Uterus (tissue), 2 donors: ENCODE data around the gene CDIP1.

Experiments used
- POLR2A ChIP-seq, 2 donors: fragments of 450-650 bp; IDR thresholded peaks; one replicate each; pipeline ENCODE4 v1.6.1; 2016; ENCODE audit warnings: antibody characterized with exemption in 2 of 2, mild to moderate bottlenecking in 1 of 2, moderate library complexity in 1 of 2
- TF ChIP-seq, protein P1 (sequence below), 4 experiments: fragments of 200-600 bp in 2 of 4; fragments of 450-650 bp in 2 of 4; sonication (generic) in 2 of 4; IDR thresholded peaks; one replicate each; pipeline ENCODE4 v1.5.1; 2016 to 2019; ENCODE audit warnings: antibody characterized with exemption in 4 of 4, mild to moderate bottlenecking in 2 of 4, moderate library complexity in 1 of 4

DNA sequence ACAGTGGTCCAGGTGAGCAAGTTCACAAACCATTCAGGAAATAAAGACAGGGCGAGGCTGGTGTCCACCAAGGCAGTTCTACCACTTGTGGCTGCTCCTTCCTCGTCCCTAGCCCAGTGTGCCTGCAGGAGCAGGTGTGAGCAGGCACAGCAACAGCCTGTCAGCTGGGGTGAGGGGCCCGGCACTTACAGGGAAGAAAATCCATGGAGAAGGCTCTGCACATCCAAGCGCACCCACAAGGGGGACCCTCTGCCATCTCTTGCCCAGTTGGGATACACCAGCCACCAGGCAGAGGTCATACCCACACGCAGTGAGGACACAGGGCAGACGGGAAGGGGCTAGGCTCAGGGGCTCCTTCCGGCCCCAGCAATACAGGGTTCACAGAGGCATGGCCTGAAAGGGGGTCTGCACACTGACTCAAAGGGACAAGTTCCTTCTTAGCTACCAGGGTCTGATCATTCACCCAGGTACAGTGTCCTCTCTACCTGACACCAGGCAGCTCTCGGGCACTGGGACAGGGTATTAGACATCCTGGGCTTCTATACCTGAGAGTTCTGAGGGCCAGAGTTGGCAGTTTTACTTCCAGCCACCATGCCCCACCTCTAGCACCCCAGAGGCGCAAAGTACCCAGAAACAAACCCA, 27.0 kb downstream of the CDIP1 start:
- TF ChIP-seq, protein P1, sequence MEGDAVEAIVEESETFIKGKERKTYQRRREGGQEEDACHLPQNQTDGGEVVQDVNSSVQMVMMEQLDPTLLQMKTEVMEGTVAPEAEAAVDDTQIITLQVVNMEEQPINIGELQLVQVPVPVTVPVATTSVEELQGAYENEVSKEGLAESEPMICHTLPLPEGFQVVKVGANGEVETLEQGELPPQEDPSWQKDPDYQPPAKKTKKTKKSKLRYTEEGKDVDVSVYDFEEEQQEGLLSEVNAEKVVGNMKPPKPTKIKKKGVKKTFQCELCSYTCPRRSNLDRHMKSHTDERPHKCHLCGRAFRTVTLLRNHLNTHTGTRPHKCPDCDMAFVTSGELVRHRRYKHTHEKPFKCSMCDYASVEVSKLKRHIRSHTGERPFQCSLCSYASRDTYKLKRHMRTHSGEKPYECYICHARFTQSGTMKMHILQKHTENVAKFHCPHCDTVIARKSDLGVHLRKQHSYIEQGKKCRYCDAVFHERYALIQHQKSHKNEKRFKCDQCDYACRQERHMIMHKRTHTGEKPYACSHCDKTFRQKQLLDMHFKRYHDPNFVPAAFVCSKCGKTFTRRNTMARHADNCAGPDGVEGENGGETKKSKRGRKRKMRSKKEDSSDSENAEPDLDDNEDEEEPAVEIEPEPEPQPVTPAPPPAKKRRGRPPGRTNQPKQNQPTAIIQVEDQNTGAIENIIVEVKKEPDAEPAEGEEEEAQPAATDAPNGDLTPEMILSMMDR (IDR thresholded peaks at IDR 0.05), result peak; percentile 23 to 45 (median 28)
- TF ChIP-seq POLR2A (IDR thresholded peaks at IDR 0.05), result no peak
